OCI-LY1 (cell line): Measurements from ENCODE around the gene TBCD.
"Not testable (repeated sequence)": the region's sequence is repeated elsewhere in the genome, so short reads cannot be mapped to it uniquely, and the experiment has no call there.

Source experiments
- H2AFZ ChIP-seq: fragments of 200-600 bp; sonication (generic), shearing (Covaris generic); 2 replicates; pipeline ENCODE4 v1.6.0; 2014; ENCODE audit warnings: antibody characterized with exemption, mild to moderate bottlenecking, low read length
- H3F3A ChIP-seq: fragments of 200-600 bp; sonication (generic), shearing (Covaris generic); 2 replicates; pipeline ENCODE4 v1.6.0; 2014; ENCODE audit warnings: mild to moderate bottlenecking, antibody characterized with exemption, low read length, moderate library complexity; ENCODE audit not compliant: insufficient read depth
- H3K27ac ChIP-seq: fragments of 200-600 bp; sonication (generic); 2 replicates; pipeline ENCODE4 v1.5.1; 2014; ENCODE audit warnings: low read length, mixed run types, mild to moderate bottlenecking, low read depth; ENCODE audit not compliant: poor library complexity, severe bottlenecking
- H3K27me3 ChIP-seq: fragments of 200-600 bp; sonication (generic); 2 replicates; pipeline ENCODE4 v1.6.0; 2014; ENCODE audit warnings: antibody characterized with exemption, mild to moderate bottlenecking, low read length, moderate library complexity; ENCODE audit not compliant: insufficient read depth
- H3K36me3 ChIP-seq: fragments of 200-600 bp; sonication (generic); 2 replicates; pipeline ENCODE4 v1.6.1; 2014; ENCODE audit warnings: mild to moderate bottlenecking, antibody characterized with exemption, low read length, moderate library complexity, mixed read lengths; ENCODE audit not compliant: insufficient read depth
- H3K4me1 ChIP-seq: fragments of 200-600 bp; sonication (generic); 2 replicates; pipeline ENCODE4 v1.5.1; 2014; ENCODE audit warnings: mild to moderate bottlenecking, low read length, moderate library complexity; ENCODE audit not compliant: insufficient read depth, severe bottlenecking
- H3K4me2 ChIP-seq: fragments of 200-600 bp; sonication (generic), shearing (Covaris generic); 2 replicates; pipeline ENCODE4 v1.6.1; 2014; ENCODE audit warnings: low read length
- H3K4me3 ChIP-seq: fragments of 200-600 bp; sonication (generic); 2 replicates; pipeline ENCODE4 v1.5.1; 2014; ENCODE audit warnings: low read length, low read depth, mild to moderate bottlenecking, mixed read lengths; ENCODE audit not compliant: poor library complexity, severe bottlenecking
- H3K79me2 ChIP-seq: fragments of 200-600 bp; shearing (Covaris generic); 2 replicates; pipeline ENCODE4 v1.6.1; 2016; ENCODE audit warnings: mixed run types, low read length, mixed read lengths; ENCODE audit not compliant: insufficient read depth
- H3K9ac ChIP-seq: fragments of 200-600 bp; sonication (generic), shearing (Covaris generic); 2 replicates; pipeline ENCODE4 v1.6.1; 2014; ENCODE audit warnings: mild to moderate bottlenecking, low read length, mixed read lengths
- H3K9me2 ChIP-seq: fragments of 200-600 bp; sonication (generic), shearing (Covaris generic); 2 replicates; pipeline ENCODE4 v1.6.1; 2014; ENCODE audit warnings: low read depth, mild to moderate bottlenecking, low read length, mixed read lengths
- H3K9me3 ChIP-seq: fragments of 200-600 bp; shearing (Covaris generic); 2 replicates; pipeline ENCODE4 v1.6.1; 2014; ENCODE audit warnings: low read length, mixed read lengths
- H4K20me1 ChIP-seq: fragments of 200-600 bp; sonication (generic), shearing (Covaris generic); 2 replicates; pipeline ENCODE4 v1.6.0; 2016; ENCODE audit warnings: mild to moderate bottlenecking, low read length; ENCODE audit not compliant: insufficient read depth
- CTCF ChIP-seq: fragments of 200-600 bp; sonication (generic), shearing (Covaris generic); IDR thresholded peaks from 2 replicates; pipeline ENCODE4 v1.5.1; 2017; ENCODE audit warnings: mild to moderate bottlenecking, antibody characterized with exemption, low read length, moderate library complexity, mixed read lengths
- EZH2 ChIP-seq: fragments of 200-600 bp; sonication (generic), shearing (Covaris generic); IDR thresholded peaks from 2 replicates; pipeline ENCODE4 v1.8.0; 2017; ENCODE audit warnings: borderline replicate concordance, mixed run types, mild to moderate bottlenecking, antibody characterized with exemption, low read length, moderate library complexity, mixed read lengths

Gene TBCD

GRCh38 chr17:82981141-82981730 is 229.4 kb downstream of the TBCD start:
- Histone ChIP-seq H2AFZ (no peak overlapping the region), H3K4me2 (no peak overlapping the region), H3K4me3 (no peak overlapping the region), H3F3A (no peaks in the 10 kb centered on the region), H3K79me2 (no peaks in the 10 kb centered on the region), H3K9me2 (no peaks in the 10 kb centered on the region), H3K27me3 (no peaks in the 10 kb centered on the region), H4K20me1 (no peaks in the 10 kb centered on the region), H3K36me3 (no peaks in the 10 kb centered on the region), H3K4me1 (peaks cover 30% of the 10 kb centered on the region), H3K9ac (no peak overlapping the region), H3K27ac (no peak overlapping the region), H3K9me3 (no peaks in the 10 kb centered on the region)
- TF ChIP-seq EZH2 (no peak), CTCF (no peak)

DNA sequence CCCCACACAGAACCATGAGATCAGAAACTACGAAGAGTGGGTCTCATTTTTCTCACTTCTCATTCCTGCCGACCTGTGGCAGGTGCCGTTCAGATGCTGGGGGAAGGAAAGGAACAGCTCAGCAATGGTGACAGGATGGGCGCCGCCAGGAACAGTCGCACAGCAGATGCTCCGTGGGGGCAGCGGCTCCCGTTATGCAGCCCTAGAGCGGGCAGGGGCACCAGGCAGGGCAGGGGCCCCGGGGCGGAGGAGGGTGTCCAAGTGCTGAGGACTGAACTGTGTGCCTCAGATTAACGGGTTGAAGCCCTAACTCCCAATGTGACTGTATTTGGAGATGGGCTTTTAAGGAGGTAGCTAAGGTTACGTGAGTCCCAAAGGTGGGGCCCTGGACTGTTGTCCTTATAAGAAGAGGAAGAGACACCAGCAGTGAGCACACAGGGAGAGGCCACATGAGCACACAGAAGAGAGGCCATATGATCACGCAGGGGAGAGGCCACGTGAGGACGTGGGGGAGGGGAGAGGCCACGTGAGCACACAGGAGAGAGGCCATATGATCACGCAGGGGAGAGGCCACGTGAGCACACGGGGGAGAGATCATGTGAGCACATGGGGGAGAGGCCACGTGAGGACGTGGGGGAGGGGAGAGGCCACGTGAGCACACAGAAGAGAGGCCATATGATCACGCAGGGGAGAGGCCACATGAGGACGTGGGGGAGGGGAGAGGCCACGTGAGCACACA is 231.8 kb downstream of the TBCD start:
- H3K4me3 ChIP-seq = no peak overlapping the region
- no peaks in the 10 kb centered on the region for H3K9me2 ChIP-seq
- no peak overlapping the region for H3K4me2 ChIP-seq
- no peaks in the 10 kb centered on the region for H4K20me1 ChIP-seq
- no peak overlapping the region for H2AFZ ChIP-seq
- H3K27me3 ChIP-seq = no peaks in the 10 kb centered on the region
- H3K79me2 ChIP-seq = no peaks in the 10 kb centered on the region
- no peak overlapping the region for H3K9ac ChIP-seq
- H3F3A ChIP-seq = no peaks in the 10 kb centered on the region
- no peaks in the 10 kb centered on the region for H3K36me3 ChIP-seq
- H3K9me3 ChIP-seq = no peaks in the 10 kb centered on the region
- TF ChIP-seq CTCF (no peak), EZH2 (no peak)
- H3K27ac ChIP-seq = no peak overlapping the region
- peaks cover 31% of the 10 kb centered on the region for H3K4me1 ChIP-seq

DNA sequence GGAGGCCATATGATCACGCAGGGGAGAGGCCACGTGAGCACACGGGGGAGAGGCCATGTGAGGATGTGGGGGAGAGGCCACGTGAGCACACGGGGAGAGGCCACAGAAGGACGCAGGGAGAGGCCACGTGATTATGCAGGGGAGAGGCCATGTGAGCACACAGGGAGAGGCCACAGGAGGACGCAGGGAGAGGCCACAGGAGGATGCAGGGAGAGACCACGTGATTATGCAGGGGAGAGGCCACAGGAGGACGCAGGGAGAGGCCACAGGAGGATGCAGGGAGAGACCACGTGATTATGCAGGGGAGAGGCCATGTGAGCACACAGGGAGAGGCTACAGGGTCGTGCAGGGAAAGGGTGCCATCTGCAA is 232.4 kb downstream of the TBCD start:
- not testable (repeated sequence) for H3K27ac ChIP-seq, H3K4me2 ChIP-seq

More for the DNA sequence above, 232.4 kb downstream of the TBCD start:
- H3K27me3 ChIP-seq, H3K36me3 ChIP-seq, H2AFZ ChIP-seq, H3K9ac ChIP-seq, H4K20me1 ChIP-seq, H3F3A ChIP-seq, H3K79me2 ChIP-seq, H3K4me3 ChIP-seq, H3K9me2 ChIP-seq, H3K9me3 ChIP-seq: not testable (repeated sequence)
- H3K4me1 ChIP-seq = peaks cover 26% of the 10 kb centered on the region
